Raji (cell line): ENCODE results near the gene PSMB4.

Experiments used
- POLR2A ChIP-seq: IDR thresholded peaks from 2 replicates; pipeline ENCODE4 v1.6.1; 2011; ENCODE audit warnings: low read depth, low read length, control low read depth; ENCODE audit not compliant: insufficient read depth

The PSMB4 gene

DNA sequence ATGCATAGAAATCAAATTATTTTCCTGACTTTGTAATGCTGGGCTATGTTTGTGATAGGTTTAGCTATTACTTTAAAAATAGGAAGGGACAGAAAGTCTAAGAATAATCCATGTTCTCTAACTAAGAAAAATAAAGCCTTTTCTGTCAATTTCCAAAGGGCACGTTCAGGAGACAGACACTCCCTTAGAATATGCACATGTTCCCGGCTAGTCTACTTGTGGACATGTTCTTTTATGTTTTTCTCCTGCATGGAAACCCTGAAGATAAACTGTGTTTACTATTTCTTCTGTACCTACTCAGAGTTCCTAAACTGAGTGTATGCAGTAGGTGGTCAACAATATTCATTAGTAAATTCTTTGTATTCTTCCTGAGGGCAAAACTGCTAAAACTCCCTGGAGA, 12.5 kb downstream of the PSMB4 start:
- no peak for TF ChIP-seq POLR2A

DNA sequence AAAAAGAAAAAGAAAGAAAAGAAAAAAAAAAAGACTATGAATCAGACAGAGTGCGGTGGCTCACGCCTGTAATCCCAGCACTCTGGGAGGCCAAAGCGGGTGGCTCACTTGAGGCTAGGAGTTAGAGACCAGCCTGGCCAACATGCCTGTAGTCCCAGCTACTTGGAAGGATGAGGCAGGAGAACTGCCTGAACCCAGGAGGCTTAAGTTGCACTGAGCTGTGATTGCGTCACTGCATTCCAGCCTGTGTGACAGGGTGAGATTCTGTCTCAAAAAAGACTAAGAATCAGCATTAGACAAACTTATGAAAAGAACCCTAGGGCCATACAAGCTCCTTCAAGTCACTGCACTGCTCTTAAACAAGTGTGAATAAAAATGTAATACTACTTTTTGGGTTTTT, 16.9 kb downstream of the PSMB4 start:
- TF ChIP-seq POLR2A: no peak

DNA sequence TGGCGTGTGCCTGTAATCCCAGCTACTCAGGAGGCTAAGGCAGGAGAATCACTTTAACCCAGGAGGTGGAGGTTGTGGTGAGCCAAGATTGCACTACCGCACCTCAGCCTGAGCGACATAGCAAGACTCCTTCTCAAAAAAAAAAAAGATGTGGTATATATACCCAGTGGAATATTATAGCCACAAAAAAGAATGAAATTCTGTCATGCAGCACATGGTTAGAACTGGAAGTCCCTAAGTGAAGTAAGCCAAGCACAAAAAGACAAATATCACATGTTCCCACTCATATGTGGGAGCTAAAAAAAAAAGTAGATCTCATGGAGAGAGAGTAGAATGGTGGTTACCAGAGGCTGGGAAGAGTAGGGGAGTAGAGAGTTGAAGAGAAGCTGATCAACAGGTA, 18.7 kb downstream of the PSMB4 start:
- no peak for TF ChIP-seq POLR2A

DNA sequence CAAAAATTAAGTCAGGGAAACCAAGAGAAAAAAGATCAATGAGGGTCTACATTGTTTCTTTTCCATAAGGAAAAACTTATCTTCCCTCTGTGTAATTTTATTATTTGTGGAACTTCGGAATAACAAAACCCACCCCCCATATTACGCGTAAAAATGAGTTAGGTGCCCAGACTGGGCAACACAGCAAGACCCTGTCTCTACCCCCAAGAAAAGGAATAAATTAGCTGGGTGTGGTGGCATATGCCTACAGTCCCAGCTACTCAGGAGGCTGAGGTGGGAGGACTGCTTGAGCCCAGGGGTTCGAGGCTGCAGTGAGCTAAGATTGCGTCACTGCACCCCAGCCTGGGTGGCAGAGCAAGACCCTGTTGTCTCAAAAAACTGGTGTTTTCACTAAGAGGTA, 20.4 kb downstream of the PSMB4 start:
- no peak for TF ChIP-seq POLR2A

DNA sequence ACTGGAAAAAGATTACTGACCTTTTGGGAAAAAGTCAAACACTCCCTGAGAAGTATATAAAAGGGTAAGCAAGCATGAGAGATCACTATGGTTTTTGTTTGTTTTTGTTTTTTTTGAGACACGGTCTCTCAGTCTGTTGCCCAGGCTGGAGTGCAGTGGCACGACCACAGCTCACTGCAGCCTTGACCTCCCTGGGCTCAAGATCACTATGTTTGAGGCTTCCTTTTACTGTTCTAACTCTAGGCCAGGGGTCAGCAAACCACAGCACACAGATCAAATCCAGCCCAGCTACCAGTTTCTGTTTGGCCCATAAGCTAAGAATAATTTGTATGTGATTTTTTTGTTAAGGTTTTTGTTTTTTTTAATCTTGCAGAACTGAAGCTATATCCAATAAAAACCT, 25.7 kb downstream of the PSMB4 start:
- no peak for TF ChIP-seq POLR2A

DNA sequence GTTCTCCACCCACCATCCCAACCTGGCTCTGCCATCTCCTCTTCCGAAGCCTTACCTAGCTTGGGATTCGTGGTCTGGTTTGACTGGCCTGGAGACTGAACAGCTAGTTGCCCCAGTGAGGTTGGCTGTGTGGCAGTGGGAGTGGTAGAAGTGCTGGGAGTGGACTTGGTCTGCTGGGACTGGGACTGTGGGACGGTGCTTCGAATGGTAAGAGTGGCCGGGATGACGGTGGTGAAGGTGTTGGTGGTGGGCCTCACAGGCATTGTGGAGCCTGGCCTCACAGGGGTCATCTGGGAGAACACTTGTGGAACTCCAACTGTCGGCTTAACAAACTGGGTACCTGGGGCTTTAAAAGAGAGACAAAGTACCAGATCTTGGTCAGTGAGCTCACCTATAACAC, 28.7 kb downstream of the PSMB4 start:
- no peak for TF ChIP-seq POLR2A

DNA sequence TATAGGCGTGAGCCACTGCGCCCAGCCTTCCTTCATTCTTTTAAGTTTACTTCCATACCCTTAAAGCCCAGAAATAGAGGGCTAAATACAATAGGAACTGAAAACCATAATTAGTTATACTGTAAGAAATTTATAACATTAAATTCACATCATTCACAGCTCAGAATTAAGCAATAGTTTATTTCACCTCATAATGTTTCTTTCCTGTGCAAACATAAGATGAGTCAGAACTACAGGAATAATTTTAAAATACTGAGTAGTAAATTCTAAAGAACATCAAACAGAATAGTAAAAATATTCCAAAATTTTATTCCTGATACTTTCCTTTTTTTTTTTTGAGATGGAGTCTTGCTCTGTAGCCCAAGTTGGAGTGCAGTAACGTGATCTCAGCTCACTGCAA, 35.8 kb downstream of the PSMB4 start:
- no peak for TF ChIP-seq POLR2A

DNA sequence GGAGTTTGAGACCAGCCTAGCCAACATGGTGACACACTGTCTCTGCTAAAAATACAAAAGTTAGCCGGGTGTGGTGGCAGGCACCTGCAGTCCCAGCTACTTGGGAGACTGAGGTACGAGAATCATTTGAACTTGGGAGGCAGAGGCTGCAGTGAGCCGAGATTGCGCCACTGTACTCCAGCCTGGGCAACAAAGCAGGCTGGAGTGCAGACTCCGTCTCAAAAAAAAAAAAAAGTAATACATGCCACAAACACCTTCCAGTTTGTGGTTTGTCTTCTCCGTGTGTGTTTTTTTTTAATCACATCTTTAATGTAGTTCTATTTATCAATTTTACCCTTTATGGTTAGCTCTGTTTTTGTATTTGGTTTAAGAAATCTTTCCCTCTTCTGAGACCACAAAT, 37.6 kb downstream of the PSMB4 start:
- no peak for TF ChIP-seq POLR2A

DNA sequence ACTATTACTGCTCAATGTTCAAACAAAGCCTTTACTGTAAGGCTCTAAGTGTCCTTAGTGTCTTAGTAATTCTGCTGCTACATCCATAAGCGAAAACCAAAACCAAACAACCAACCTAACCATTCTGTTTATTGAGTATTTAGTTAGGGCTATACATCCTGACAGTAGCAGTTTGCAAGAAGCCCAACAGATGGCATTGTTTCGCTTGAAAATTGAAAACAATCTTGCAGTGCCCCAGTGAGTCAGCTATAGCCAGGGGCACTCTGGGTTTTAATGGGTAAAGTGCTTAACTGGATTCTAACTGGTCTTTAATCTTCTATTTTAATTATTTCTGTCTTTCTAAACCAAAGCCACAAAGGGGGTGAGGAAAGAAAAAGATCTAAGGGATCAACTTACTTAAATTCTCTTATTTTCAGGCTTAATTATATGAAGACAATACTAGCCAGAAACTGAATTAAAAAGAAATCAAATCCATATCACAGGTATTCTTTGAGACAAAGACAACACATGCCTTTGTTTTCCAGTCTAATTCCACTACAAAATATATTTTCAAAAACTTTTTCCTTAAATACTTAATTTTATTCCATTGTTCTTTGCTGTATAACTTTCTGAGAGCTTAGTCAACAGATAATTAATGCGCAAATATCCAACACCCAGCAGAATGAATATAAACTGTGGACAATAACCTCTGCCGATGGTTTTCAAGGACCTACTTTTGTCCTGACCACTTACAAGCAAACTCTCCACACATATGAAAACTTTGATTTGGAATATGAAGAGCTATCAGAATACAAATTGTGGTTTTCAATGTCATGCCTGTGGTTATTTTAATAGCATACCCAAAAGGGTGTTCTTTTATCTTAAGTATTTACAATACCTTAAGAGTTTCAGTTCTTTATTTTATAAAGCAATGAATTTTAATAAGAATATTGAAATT, 44.7 kb downstream of the PSMB4 start:
- TF ChIP-seq POLR2A: no peak

DNA sequence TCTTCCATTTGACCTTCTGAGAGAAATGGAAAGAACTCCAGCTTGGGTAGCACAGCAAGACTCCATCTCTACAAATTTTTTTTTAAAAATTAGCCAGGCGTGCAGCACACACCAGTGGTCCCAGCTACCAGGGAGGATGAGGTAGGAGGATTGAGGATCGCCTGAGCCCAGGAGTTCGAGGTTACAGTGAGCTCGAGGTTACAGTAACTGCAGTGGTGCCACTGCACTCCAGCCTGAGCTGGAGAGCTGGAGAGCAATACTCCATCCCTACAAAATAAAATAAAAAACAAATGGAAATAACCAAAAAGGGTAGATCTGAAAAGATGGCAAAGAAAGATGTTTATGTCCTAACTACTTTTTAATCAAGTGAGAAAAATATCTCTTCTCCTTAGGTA, 45.4 kb downstream of the PSMB4 start:
- TF ChIP-seq POLR2A: no peak

DNA sequence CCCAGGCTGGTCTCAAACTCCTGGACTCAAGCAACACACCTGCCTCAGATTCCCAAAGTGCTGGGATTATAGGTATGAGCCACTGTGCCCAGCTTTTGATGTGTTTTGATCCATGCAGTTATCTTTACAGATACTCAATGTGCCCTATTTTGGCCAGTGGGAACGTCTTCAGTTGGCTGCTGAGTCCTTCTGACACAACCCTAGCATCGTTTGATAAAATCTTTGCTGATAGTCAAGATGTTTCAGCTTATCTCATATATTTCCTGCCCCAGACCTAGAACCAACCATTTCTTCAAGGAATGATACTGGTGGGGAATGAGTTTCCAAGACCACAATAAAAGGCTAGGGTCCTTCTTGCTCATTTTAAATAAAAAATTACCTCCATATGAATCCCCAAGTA, 48.3 kb downstream of the PSMB4 start:
- no peak for TF ChIP-seq POLR2A
